GM21737 (cell line): ENCODE data around the gene JAG2.

Experiments
- ATAC-seq: cut with Tn5 transposase; IDR thresholded peaks from one replicate; pipeline ENCODE4 v1.9.1; 2021; ENCODE audit warnings: mild to moderate bottlenecking, moderate library complexity; ENCODE audit not compliant: unreplicated experiment

Gene JAG2

GRCh38 chr14:105168496-105168978 lies at the start of gene JAG2:
Gene JAG2 (minus strand): TSS chr14:105168776. CDS start chr14:105168420, 356 bp downstream.
- no peak for ATAC-seq

DNA sequence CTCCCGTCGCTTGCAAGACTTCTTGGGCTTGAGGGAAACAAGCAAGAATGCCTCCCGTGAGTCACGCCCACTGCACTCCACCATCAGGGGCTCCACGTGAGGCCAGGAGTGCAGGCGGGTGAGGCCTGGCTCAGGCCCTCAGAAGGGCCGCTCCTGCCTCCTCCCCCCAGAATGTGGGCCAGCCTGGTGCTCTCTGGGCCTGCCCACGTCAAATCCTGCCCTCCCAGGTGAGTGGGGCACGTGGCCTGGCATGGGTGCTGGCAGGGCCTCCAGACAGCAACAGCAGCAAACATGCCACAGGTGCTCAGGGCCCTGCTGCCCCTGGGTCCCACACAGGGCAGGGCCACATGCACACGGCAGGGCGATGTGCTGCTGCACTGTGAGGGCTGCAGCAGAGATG lies 49.2 kb upstream of the JAG2 start:
- no peak for ATAC-seq

DNA sequence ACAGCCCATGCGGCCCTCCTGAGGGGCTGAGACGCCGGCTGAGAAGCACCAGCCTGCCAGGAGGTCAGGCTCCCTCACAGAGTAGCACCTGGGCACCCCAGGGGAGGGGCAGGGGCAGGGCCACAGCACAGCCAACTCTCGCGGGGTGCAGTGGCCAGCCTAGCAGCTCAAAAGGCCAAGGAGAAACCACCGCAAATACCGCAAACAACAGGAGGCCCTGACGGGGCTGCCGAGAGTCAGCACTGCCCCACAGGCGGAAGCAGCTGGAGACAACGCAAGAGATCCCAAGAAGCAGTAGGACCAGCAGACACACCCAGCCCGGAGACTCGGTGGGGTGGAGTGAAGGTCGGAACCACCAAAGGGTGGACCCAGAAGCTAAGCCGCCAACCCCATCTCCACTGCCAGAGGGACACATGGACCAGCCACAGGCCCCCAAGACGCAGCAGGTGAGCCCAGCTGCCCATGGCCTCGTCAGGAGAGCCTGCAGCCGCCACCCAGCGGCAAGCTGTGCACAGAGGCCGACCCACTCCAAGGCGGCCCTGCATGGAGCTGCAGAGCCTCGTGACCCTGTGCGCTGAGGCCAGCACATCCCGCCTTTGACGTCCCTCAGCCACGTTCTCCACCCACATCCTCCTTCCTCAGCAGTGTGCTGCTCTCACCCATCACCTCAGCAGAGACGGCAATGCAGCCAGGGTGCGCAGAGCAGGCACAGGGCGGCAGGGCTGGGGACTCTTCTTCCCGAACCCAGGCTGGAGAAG lies 48.1 kb upstream of the JAG2 start:
- no peak for ATAC-seq

GRCh38 chr14:105215602-105216001 lies 47.0 kb upstream of the JAG2 start:
- ATAC-seq, result no peak

DNA sequence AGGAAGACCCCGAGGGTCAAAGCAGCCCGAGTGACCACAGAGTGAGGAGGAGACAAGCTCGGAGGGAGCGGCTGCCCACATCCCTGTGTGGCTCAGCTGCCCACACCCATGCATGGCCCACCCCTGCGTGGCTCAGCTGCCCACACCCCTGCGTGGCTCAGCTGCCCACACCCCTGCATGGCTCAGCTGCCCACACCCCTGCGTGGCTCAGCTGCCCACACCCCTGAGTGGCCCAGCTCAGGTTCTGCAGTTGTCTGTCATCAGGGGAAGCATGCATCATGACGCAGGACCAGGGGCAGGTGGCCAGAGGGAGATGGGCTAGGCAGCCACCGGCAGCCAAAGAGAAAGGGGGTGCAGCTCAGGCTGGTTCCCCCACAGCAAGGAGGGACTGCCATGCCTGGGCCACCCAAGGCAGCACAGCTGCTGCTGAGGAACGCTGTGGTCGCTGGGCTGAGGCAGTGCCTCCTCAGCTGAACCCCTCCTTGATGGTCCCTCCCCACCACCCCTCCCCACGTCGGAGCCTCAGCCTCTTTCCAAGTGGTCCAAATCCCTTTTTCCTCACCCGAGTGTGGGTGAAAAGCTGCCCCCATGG lies 45.8 kb upstream of the JAG2 start:
- no peak for ATAC-seq

- no peak for ATAC-seq
Measured at GRCh38 chr14:105213361-105213760, 44.8 kb upstream of the JAG2 start.

DNA sequence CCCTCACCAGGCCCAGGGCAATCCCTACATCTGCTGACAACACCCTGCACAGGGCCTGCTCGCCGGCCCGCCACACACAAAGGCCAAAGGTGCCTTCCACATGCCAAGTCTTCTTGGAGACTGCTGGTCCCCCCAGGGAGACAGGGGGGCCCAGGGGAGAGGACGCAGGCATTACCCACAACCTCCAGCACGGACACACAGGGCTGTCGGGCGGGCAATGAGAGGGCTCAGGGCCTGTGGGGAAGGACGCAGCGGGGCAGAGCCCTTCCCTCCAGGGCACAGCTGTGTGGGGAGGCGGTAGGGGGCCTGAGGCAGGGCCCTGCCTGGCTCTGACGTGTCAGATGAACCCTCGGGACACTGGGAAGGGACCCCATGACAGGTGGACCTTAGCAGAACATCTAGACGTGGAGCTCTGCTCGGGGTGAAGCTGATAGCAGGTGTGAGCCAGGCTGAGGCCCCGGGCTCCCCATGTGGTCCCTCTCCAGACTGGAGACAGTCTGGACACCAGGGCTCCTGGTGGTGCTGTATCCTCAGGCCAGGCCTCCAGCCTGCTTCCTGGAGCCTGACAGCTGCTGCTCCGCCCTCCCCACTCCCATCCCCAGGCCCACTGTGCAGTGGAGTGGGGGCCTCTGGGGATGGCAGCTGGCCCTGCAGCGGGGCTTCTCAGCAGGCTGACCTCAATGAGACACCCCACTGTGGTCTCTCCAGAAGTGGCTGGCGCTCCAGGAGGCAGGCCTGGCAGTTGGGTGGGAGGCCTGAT lies 44.1 kb upstream of the JAG2 start:
- no peak for ATAC-seq

DNA sequence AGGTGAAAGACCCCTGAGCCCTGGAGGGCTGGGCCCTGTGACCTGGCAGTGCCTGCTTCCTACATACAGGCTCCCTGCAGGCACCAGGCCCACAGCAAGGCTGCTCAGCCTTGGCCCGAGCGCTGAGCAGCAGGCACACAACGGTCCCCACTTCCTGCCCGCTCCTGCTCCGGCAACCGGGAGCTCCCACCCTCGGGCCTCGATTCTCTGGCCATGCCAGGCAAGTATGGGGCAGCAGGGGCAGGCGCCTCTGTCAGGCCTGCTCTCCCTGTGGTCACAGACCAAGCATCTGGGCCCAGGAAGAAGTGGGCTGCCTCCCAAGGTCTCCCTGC lies 43.1 kb upstream of the JAG2 start:
- ATAC-seq, result no peak

- no peak for ATAC-seq
Measured at GRCh38 chr14:105211086-105211757, 42.6 kb upstream of the JAG2 start.

- no peak for ATAC-seq
Measured at GRCh38 chr14:105210266-105211025, 41.9 kb upstream of the JAG2 start.

DNA sequence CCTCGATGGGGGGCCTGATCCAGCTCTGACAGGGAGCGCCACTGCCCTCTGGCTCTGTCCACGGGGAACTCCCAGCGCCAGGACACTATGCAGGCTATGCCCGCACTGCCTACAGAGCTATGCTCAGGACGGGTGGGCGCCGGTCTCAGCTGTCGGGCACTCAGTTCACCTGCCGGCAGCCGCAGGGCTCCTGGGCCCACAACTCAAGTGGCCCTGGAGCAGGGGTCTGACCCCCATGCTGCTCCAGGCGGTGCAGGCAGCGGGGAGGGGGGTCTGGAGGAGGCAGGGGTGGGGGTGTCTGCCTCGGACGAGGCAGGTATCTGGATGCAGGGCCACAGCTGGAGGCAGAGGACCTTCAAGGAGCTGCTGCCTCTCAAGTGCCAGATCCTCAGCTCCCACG lies 41.1 kb upstream of the JAG2 start:
- no peak for ATAC-seq

GRCh38 chr14:105209091-105209490 lies 40.5 kb upstream of the JAG2 start:
- ATAC-seq, result no peak

DNA sequence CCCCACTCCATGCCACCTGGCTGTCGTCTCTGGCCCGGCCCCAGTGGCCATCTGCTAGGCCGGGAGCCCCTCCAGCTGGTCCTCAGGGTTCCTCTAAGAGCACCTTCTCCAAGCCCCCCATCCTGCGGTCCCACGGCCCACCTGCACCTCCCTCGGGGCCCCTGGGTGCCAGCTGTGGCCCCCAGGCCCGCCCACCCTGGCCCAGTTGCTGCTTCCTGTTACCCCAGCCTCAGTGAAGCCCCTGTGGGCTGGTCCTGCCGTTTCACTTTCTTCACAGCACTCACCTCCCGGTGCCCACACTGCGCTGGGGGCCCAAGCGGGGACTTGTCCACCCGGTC lies 40.1 kb upstream of the JAG2 start:
- no peak for ATAC-seq

DNA sequence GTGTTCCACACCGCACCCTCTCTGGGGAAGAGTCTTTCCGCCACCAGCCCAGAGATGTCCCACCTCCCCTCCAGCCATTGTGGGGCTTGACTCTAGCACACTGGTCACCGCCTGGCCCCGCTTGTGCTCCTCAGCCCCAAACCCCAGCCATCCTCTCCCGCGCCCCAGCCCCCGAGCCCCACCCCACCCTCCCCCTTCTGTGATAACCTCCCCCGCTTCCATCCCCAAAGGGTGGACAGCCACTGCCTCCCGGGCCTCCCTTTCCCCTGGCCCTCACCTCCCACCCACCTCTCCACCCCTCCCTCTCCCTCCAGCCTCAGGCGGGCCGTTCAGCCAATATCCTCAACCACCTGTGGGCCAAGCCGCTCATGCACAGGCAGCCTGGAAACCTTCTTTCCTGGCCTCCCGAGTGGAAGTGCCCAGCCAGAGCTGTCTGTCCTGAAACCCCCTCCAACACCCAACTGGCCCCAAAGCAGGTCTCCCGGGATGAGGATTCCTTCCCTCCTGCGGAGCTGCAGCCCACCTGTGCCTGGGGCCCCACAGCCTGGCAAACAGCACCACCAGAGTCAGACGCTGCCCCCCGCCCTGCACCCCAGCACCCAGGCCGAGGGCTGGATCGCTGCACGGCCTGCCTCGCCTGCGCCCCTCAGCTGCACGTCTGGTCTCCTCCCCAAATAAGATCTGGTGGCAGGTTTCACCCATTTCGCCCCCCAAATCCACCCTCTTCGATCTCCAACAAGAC lies 39.6 kb upstream of the JAG2 start:
- no peak for ATAC-seq

GRCh38 chr14:105207460-105207901 lies 38.9 kb upstream of the JAG2 start:
- no peak for ATAC-seq

GRCh38 chr14:105206873-105207272 lies 38.3 kb upstream of the JAG2 start:
- ATAC-seq, result no peak

- no peak for ATAC-seq
Measured at GRCh38 chr14:105205673-105206208, 37.2 kb upstream of the JAG2 start.

DNA sequence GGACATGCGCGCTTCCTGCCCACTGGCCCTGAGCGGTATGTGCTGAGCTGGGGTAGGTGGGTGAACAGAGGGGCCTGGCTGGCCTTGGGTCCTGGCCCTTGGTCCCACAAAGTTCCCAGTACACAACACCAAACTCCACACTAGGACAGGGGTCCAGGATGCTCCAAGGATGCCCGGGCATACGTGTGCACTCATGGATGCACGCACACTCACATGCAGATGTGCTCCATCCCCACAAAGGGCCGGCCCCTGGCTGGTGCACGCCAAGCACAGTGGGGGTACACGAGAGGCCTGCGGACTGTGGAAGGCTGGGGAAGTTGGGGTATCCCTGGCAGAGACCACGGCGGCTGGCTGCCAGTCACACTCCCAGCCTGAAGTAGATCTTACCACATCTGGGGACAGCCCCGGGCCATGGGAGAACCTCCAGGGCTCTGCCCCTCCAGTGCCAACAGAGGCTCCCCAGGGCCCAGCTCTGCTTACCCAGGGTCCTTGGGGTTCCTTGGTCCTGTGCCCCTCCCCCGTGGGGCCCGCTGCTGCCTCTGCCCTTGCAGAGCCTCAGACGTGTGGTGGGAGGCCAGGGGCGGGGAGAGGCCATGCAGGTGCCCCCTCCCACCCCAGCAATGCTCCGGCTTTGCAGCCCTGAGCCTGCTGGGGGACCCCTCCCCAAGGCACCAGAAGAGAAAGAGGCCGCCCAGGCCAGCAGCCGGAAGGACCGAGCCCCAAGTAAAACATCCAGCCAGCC lies 36.5 kb upstream of the JAG2 start:
- ATAC-seq, result no peak
